NB4 (cell line): Measurements from ENCODE around the gene DNAJA4.

Source experiments
- CTCF ChIP-seq: IDR thresholded peaks from one replicate; pipeline ENCODE4 v1.5.1; 2012; ENCODE audit warnings: low read depth, low read length
- TF ChIP-seq, protein P1 (sequence below): IDR thresholded peaks from 2 replicates; pipeline ENCODE4 v1.6.1; 2011; ENCODE audit warnings: low read depth, low read length

GRCh38 chr15:78224023-78224411 is 40.3 kb upstream of the DNAJA4 start:
- no peak for TF ChIP-seq CTCF
- TF ChIP-seq, protein P1, sequence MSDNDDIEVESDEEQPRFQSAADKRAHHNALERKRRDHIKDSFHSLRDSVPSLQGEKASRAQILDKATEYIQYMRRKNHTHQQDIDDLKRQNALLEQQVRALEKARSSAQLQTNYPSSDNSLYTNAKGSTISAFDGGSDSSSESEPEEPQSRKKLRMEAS, result no peak
